ENCODE data around the gene IPPK. TPM values are rescaled to one million over a fixed set of nuclear protein-coding genes. Genes with fewer than 3 reads are reported as not detected.

The IPPK gene
- total RNA-seq, 1 experiment from 2014 or later = 15.4 TPM

DNA sequence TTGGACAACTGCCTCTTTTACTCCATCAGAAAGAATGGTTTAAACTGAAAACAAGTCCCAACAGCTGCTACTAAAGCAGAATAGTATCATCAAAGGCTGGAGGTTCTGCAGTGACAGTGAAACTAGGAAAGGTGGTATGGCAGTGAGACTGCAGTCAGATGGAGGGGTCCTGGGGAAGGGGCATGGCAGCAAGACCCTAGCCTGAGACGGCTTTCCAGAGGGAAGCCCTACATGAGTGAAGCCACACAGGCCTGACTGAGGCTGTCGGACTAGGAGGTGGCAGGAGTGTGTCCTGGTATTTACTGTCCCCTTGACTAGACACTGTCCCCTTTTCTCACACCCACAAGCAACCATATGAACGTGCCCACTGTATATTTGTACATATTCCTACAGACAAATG lies 40.4 kb upstream of the IPPK start:
- Histone ChIP-seq H3K4me1 (ENCODE audit: control insufficient read depth in 1 of 2, insufficient read depth in 2 of 2, low read length in 2 of 2) (peaks cover 0 to 21% of the 10 kb centered on the region in 2 experiments; a peak in 3 of 4 replicates), H3K9ac (ENCODE audit: low read length) (no peak overlapping the region), H3K27me3 (ENCODE audit: insufficient read depth, low read length) (no peaks in the 10 kb centered on the region), H2AFZ (ENCODE audit: low read depth, low read length, poor library complexity, severe bottlenecking) (no peak overlapping the region), H3K36me3 (ENCODE audit: control insufficient read depth in 1 of 2, insufficient read depth in 2 of 2, low read length in 2 of 2) (peaks cover 27 to 29% of the 10 kb centered on the region in 2 experiments; a peak in 3 of 4 replicates), H3K4me3 (replicated peaks in 1 of 2; ENCODE audit: low read depth in 1 of 2, low read length in 2 of 2) (no peak overlapping the region), H3K9me2 (ENCODE audit: insufficient read depth) (no peaks in the 10 kb centered on the region), H3K27ac (ENCODE audit: low read depth, low read length) (no peak overlapping the region), H3K79me2 (ENCODE audit: insufficient read depth, low read length) (no peaks in the 10 kb centered on the region), H3K4me2 (ENCODE audit: low read length) (no peak overlapping the region), H4K20me1 (ENCODE audit: insufficient read depth) (no peaks in the 10 kb centered on the region), H3K9me3 (ENCODE audit: control insufficient read depth in 1 of 2, insufficient read depth in 1 of 2, low read depth in 1 of 2, low read length in 2 of 2) (no peaks in the 10 kb centered on the region)
- no peak for ATAC-seq
- no peak for DNase-seq (ENCODE audit: low read depth, low spot score)
- no TSS peak for BruUV-seq (replicated peaks)
- TF ChIP-seq, protein P1, sequence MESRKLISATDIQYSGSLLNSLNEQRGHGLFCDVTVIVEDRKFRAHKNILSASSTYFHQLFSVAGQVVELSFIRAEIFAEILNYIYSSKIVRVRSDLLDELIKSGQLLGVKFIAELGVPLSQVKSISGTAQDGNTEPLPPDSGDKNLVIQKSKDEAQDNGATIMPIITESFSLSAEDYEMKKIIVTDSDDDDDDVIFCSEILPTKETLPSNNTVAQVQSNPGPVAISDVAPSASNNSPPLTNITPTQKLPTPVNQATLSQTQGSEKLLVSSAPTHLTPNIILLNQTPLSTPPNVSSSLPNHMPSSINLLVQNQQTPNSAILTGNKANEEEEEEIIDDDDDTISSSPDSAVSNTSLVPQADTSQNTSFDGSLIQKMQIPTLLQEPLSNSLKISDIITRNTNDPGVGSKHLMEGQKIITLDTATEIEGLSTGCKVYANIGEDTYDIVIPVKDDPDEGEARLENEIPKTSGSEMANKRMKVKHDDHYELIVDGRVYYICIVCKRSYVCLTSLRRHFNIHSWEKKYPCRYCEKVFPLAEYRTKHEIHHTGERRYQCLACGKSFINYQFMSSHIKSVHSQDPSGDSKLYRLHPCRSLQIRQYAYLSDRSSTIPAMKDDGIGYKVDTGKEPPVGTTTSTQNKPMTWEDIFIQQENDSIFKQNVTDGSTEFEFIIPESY (IDR thresholded peaks at IDR 0.05; ENCODE audit: extremely low read depth, insufficient replicate concordance, low read length) = no peak
- TF ChIP-seq SRF (IDR thresholded peaks at IDR 0.05; ENCODE audit: low read depth) (no peak), POLR2AphosphoS5 (IDR thresholded peaks at IDR 0.05; ENCODE audit: low read depth, low read length) (no peak), TCF7L2 (IDR thresholded peaks at IDR 0.05; ENCODE audit: borderline replicate concordance, extremely low read depth, insufficient read depth, insufficient read length) (no peak), YY1 (IDR thresholded peaks at IDR 0.05; ENCODE audit: extremely low read depth, insufficient replicate concordance, low read depth, low read length) (no peak), FOSL1 (IDR thresholded peaks at IDR 0.05; ENCODE audit: low read depth) (no peak), RAD21 (IDR thresholded peaks at IDR 0.05; ENCODE audit: low read depth) (no peak), CBX3 (IDR thresholded peaks at IDR 0.05; ENCODE audit: low read depth) (no peak), EGR1 (IDR thresholded peaks at IDR 0.05; ENCODE audit: low read depth) (no peak), ELF1 (IDR thresholded peaks at IDR 0.05; ENCODE audit: borderline replicate concordance, low read depth) (no peak), POLR2A (IDR thresholded peaks at IDR 0.05; ENCODE audit: borderline replicate concordance, extremely low read depth, insufficient read depth, insufficient read length) (no peak), CEBPB (IDR thresholded peaks at IDR 0.05; ENCODE audit: low read depth) (no peak), EZH2 (IDR thresholded peaks at IDR 0.05) (no peak), ZFX (IDR thresholded peaks at IDR 0.05) (no peak)
- TF ChIP-seq, protein P2, sequence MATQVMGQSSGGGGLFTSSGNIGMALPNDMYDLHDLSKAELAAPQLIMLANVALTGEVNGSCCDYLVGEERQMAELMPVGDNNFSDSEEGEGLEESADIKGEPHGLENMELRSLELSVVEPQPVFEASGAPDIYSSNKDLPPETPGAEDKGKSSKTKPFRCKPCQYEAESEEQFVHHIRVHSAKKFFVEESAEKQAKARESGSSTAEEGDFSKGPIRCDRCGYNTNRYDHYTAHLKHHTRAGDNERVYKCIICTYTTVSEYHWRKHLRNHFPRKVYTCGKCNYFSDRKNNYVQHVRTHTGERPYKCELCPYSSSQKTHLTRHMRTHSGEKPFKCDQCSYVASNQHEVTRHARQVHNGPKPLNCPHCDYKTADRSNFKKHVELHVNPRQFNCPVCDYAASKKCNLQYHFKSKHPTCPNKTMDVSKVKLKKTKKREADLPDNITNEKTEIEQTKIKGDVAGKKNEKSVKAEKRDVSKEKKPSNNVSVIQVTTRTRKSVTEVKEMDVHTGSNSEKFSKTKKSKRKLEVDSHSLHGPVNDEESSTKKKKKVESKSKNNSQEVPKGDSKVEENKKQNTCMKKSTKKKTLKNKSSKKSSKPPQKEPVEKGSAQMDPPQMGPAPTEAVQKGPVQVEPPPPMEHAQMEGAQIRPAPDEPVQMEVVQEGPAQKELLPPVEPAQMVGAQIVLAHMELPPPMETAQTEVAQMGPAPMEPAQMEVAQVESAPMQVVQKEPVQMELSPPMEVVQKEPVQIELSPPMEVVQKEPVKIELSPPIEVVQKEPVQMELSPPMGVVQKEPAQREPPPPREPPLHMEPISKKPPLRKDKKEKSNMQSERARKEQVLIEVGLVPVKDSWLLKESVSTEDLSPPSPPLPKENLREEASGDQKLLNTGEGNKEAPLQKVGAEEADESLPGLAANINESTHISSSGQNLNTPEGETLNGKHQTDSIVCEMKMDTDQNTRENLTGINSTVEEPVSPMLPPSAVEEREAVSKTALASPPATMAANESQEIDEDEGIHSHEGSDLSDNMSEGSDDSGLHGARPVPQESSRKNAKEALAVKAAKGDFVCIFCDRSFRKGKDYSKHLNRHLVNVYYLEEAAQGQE (IDR thresholded peaks at IDR 0.05; ENCODE audit: low read depth) = no peak
- TF ChIP-seq, protein P3, sequence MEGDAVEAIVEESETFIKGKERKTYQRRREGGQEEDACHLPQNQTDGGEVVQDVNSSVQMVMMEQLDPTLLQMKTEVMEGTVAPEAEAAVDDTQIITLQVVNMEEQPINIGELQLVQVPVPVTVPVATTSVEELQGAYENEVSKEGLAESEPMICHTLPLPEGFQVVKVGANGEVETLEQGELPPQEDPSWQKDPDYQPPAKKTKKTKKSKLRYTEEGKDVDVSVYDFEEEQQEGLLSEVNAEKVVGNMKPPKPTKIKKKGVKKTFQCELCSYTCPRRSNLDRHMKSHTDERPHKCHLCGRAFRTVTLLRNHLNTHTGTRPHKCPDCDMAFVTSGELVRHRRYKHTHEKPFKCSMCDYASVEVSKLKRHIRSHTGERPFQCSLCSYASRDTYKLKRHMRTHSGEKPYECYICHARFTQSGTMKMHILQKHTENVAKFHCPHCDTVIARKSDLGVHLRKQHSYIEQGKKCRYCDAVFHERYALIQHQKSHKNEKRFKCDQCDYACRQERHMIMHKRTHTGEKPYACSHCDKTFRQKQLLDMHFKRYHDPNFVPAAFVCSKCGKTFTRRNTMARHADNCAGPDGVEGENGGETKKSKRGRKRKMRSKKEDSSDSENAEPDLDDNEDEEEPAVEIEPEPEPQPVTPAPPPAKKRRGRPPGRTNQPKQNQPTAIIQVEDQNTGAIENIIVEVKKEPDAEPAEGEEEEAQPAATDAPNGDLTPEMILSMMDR (IDR thresholded peaks at IDR 0.05 in 2 of 3, conservative IDR thresholded peaks at IDR 0.05 in 1 of 3; ENCODE audit: borderline replicate concordance in 1 of 3, insufficient read depth in 1 of 3, low read depth in 2 of 3, low read length in 2 of 3) = no peak
- TF ChIP-seq, protein P4, sequence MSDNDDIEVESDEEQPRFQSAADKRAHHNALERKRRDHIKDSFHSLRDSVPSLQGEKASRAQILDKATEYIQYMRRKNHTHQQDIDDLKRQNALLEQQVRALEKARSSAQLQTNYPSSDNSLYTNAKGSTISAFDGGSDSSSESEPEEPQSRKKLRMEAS (IDR thresholded peaks at IDR 0.05) = no peak
- TF ChIP-seq, protein P5, sequence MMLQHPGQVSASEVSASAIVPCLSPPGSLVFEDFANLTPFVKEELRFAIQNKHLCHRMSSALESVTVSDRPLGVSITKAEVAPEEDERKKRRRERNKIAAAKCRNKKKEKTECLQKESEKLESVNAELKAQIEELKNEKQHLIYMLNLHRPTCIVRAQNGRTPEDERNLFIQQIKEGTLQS (IDR thresholded peaks at IDR 0.05) = no peak
- CTCF ChIA-PET = no interaction called here
- RAD21 ChIA-PET (ENCODE audit: low non-redundant PET in 1 of 2, low total read pairs in 2 of 2, uncharacterized antibody in 2 of 2, unreplicated experiment in 2 of 2) = no interaction called here
- POLR2A ChIA-PET = no interaction called here
- intact Hi-C loops (cut with micrococcal nuclease) = no loop called here

All from HCT116 (cell line).